ENCODE results near the gene SULF2.

Gene SULF2

DNA sequence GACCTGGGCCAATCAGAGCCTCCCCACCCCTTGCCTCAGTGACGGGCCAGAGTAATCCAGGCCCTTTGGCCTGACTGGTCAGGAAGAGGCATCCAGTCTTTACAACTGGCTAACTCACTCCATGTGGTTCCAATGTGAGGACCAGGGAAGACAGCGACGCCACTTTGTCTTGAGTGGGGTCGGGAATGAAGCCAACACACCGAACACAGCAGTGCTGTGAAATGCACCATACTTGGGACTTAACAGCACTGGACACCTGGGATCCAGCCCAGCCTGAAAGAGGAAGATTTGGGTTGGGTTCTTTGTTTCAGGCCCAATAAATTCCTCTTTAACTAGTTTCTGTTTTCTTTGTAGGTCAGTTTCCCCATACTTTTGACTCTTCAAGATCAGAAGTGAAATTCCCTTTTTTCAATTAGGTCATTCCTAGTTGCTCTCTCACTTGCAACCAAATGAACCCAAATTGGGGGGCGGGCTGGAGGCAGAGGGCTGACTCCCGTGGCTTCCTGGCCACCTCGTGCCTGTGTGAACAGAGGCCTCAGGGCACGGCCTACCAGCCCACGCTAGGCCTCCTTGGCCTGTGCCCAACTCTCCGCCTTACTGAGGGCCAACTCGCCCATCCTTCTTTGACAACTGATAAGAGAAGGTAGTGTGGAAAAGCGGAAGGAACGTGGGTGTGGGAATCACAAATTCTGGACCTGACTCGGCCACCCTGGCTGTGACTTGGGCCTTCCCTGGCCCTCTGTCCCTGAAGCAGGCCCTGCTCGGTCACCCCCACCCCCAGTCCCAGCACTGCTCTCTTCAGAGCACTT is 17.1 kb downstream of the SULF2 start:
- no peak overlapping the region for H3K27ac ChIP-seq
- H3K9ac ChIP-seq: no peak overlapping the region
- no peaks in the 10 kb centered on the region for H3K4me1 ChIP-seq (ENCODE audit: low read depth, poor library complexity, severe bottlenecking)
- TF ChIP-seq, protein P1, sequence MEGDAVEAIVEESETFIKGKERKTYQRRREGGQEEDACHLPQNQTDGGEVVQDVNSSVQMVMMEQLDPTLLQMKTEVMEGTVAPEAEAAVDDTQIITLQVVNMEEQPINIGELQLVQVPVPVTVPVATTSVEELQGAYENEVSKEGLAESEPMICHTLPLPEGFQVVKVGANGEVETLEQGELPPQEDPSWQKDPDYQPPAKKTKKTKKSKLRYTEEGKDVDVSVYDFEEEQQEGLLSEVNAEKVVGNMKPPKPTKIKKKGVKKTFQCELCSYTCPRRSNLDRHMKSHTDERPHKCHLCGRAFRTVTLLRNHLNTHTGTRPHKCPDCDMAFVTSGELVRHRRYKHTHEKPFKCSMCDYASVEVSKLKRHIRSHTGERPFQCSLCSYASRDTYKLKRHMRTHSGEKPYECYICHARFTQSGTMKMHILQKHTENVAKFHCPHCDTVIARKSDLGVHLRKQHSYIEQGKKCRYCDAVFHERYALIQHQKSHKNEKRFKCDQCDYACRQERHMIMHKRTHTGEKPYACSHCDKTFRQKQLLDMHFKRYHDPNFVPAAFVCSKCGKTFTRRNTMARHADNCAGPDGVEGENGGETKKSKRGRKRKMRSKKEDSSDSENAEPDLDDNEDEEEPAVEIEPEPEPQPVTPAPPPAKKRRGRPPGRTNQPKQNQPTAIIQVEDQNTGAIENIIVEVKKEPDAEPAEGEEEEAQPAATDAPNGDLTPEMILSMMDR (conservative IDR thresholded peaks at IDR 0.05; ENCODE audit: low read depth, low read length): no peak
- H3K4me3 ChIP-seq (IDR thresholded peaks at IDR 0.05; ENCODE audit: insufficient read depth, low read depth, low read length): no peak overlapping the region
- H2AFZ ChIP-seq (ENCODE audit: low read depth): no peak overlapping the region
- H4K20me1 ChIP-seq (ENCODE audit: insufficient read depth): no peaks in the 10 kb centered on the region
- no peak overlapping the region for H3K4me2 ChIP-seq
- no peaks in the 10 kb centered on the region for H3K36me3 ChIP-seq (ENCODE audit: insufficient read depth)
- H3K27me3 ChIP-seq (ENCODE audit: insufficient read depth, low read depth): peaks cover 56% of the 10 kb centered on the region
- no peaks in the 10 kb centered on the region for H3K79me2 ChIP-seq (ENCODE audit: insufficient read depth, low read depth)

- Histone ChIP-seq H3K9ac (no peak overlapping the region), H3K36me3 (ENCODE audit: insufficient read depth) (no peaks in the 10 kb centered on the region), H4K20me1 (ENCODE audit: insufficient read depth) (no peaks in the 10 kb centered on the region), H3K79me2 (ENCODE audit: insufficient read depth, low read depth) (no peaks in the 10 kb centered on the region), H3K27me3 (ENCODE audit: insufficient read depth, low read depth) (peaks cover 56% of the 10 kb centered on the region), H3K27ac (no peak overlapping the region), H3K4me1 (ENCODE audit: low read depth, poor library complexity, severe bottlenecking) (peaks cover 5% of the 10 kb centered on the region), H3K4me3 (IDR thresholded peaks at IDR 0.05; ENCODE audit: insufficient read depth, low read depth, low read length) (no peak overlapping the region), H3K4me2 (no peak overlapping the region), H2AFZ (ENCODE audit: low read depth) (no peak overlapping the region)
- TF ChIP-seq, protein P1 (conservative IDR thresholded peaks at IDR 0.05; ENCODE audit: low read depth, low read length): no peak
Observed at GRCh38 chr20:47765691-47766594, 19.3 kb downstream of the SULF2 start.

- Histone ChIP-seq H4K20me1 (ENCODE audit: insufficient read depth) (no peaks in the 10 kb centered on the region), H3K36me3 (ENCODE audit: insufficient read depth) (no peaks in the 10 kb centered on the region), H3K9ac (no peak overlapping the region), H3K27ac (no peak overlapping the region), H3K79me2 (ENCODE audit: insufficient read depth, low read depth) (no peaks in the 10 kb centered on the region), H3K4me3 (IDR thresholded peaks at IDR 0.05; ENCODE audit: insufficient read depth, low read depth, low read length) (no peak overlapping the region), H2AFZ (ENCODE audit: low read depth) (no peak overlapping the region), H3K4me2 (no peak overlapping the region), H3K27me3 (ENCODE audit: insufficient read depth, low read depth) (peaks cover 56% of the 10 kb centered on the region), H3K4me1 (ENCODE audit: low read depth, poor library complexity, severe bottlenecking) (peaks cover 5% of the 10 kb centered on the region)
- TF ChIP-seq, protein P1 (conservative IDR thresholded peaks at IDR 0.05; ENCODE audit: low read depth, low read length): no peak
Observed at GRCh38 chr20:47765271-47765670, 20.0 kb downstream of the SULF2 start.

DNA sequence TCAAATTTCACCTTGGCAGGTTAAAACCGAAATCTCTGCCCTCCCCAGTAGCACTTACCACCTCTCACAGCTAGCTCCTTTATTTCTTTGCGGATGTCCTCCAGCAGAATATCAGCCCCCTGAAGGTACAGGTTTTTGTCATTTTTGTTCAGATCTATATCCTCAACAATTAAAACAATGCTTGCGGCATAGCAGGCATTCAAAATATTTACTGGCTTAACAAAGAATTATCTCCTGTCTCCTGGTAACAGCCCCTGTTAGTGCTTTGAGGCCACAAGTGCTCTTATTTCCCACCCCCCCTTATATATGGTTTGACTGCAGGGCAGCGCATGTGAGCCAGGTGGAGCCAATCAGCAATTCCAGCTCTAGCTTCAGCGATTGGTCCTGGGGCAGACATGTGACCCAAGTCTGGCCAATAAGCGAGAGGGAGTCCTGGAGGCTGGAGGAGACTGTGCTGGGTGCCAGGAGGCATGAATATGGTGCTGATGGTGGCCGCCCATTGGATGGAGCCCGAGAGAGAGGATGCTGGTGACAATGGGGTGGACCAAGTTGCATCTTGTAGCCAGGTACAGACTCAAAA is 21.0 kb downstream of the SULF2 start:
- no peak overlapping the region for H3K4me2 ChIP-seq
- TF ChIP-seq, protein P1 (conservative IDR thresholded peaks at IDR 0.05; ENCODE audit: low read depth, low read length): no peak

More for the DNA sequence above, 21.0 kb downstream of the SULF2 start:
- Histone ChIP-seq H3K79me2 (ENCODE audit: insufficient read depth, low read depth) (no peaks in the 10 kb centered on the region), H4K20me1 (ENCODE audit: insufficient read depth) (no peaks in the 10 kb centered on the region), H3K36me3 (ENCODE audit: insufficient read depth) (no peaks in the 10 kb centered on the region), H3K4me1 (ENCODE audit: low read depth, poor library complexity, severe bottlenecking) (peaks cover 5% of the 10 kb centered on the region), H3K9ac (no peak overlapping the region), H3K4me3 (IDR thresholded peaks at IDR 0.05; ENCODE audit: insufficient read depth, low read depth, low read length) (no peak overlapping the region), H3K27ac (no peak overlapping the region), H2AFZ (ENCODE audit: low read depth) (no peak overlapping the region), H3K27me3 (ENCODE audit: insufficient read depth, low read depth) (peaks cover 62% of the 10 kb centered on the region)

All from KMS-11 (cell line).